SK-N-SH (cell line): Measurements from ENCODE around the gene BPIFB1. TPM values are rescaled to one million over a fixed set of nuclear protein-coding genes. Genes with fewer than 3 reads are reported as not detected.

Experiments used
- CTCF ChIA-PET: fragments of 300-600, 350-600 bp; formaldehyde crosslinking; extraction: SDS; loops from one replicate; lab custom pipeline; 2021; lab: Yijun Ruan, JAX
- POLR2A ChIA-PET: fragments of 350-600 bp; sonication (Branson Sonifier 250); formaldehyde crosslinking; extraction: SDS; loops from one replicate; lab custom pipeline; 2020; ENCODE audit warnings: antibody characterized with exemption, inconsistent platforms; lab: Yijun Ruan, JAX
- DNase-seq: peaks from one replicate; pipeline ENCODE4 v3.0.0; 2012
- H2AFZ ChIP-seq: fragments of 200-600 bp; sonication (generic); 2 replicates; pipeline ENCODE4 v1.8.1; 2016; ENCODE audit warnings: antibody characterized with exemption, mild to moderate bottlenecking, low read depth
- H3F3A ChIP-seq: fragments of 200-600 bp; sonication (generic); replicated peaks from 2 replicates; pipeline ENCODE3; 2016; ENCODE audit warnings: antibody characterized with exemption, mild to moderate bottlenecking; ENCODE audit not compliant: insufficient read depth
- H3K27ac ChIP-seq, 2 experiments: fragments of 200-500 bp in 1 of 2; fragments of 200-600 bp in 1 of 2; sonication (Bioruptor generic) in 1 of 2; sonication (generic), shearing (Covaris generic) in 1 of 2; 2 replicates each; pipeline versions ENCODE4 v1.5.1 to v1.6.1; 2014 to 2016; ENCODE audit warnings: low read depth in 2 of 2, inconsistent platforms in 1 of 2, low read length in 1 of 2, mild to moderate bottlenecking in 1 of 2, mixed read lengths in 1 of 2
- H3K27me3 ChIP-seq: fragments of 200-600 bp; sonication (generic), shearing (Covaris generic); 2 replicates; pipeline ENCODE4 v1.6.1; 2016; ENCODE audit warnings: mixed run types; ENCODE audit not compliant: insufficient read depth
- H3K36me3 ChIP-seq, 2 experiments: fragments of 200-500 bp in 1 of 2; fragments of 200-600 bp in 1 of 2; sonication (Bioruptor generic) in 1 of 2; sonication (generic) in 1 of 2; replicated peaks in 1 of 2; 2 replicates each; pipeline versions ENCODE3 to v1.5.1; 2014 to 2016; ENCODE audit warnings: low read length in 1 of 2, mild to moderate bottlenecking in 1 of 2; ENCODE audit not compliant: insufficient read depth in 2 of 2, control insufficient read depth in 1 of 2
- H3K4me1 ChIP-seq, 2 experiments: fragments of 200-500 bp in 1 of 2; fragments of 200-600 bp in 1 of 2; sonication (Bioruptor generic) in 1 of 2; sonication (generic), shearing (Covaris generic) in 1 of 2; 2 replicates each; pipeline versions ENCODE4 v1.5.1 to v1.6.1; 2014 to 2016; ENCODE audit warnings: low read depth in 1 of 2, low read length in 1 of 2, mixed run types in 1 of 2; ENCODE audit not compliant: insufficient read depth in 2 of 2, control insufficient read depth in 1 of 2
- H3K4me2 ChIP-seq: fragments of 200-600 bp; sonication (generic), shearing (Covaris generic); 2 replicates; pipeline ENCODE4 v1.6.1; 2017; ENCODE audit warnings: mixed run types
- H3K4me3 ChIP-seq, 2 experiments: fragments of 200-500 bp in 1 of 2; fragments of 200-600 bp in 1 of 2; sonication (Bioruptor generic) in 1 of 2; sonication (generic), shearing (Covaris generic) in 1 of 2; 2 replicates each; pipeline versions ENCODE4 v1.5.1 to v1.8.1; 2014 to 2016; ENCODE audit warnings: low read depth in 2 of 2, inconsistent platforms in 1 of 2, low read length in 1 of 2, mild to moderate bottlenecking in 1 of 2, mixed read lengths in 1 of 2, moderate library complexity in 1 of 2
- H3K79me2 ChIP-seq: fragments of 200-600 bp; sonication (generic); 2 replicates; pipeline ENCODE4 v1.8.1; 2017; ENCODE audit warnings: mild to moderate bottlenecking; ENCODE audit not compliant: insufficient read depth
- H3K9ac ChIP-seq: fragments of 200-600 bp; sonication (generic); 2 replicates; pipeline ENCODE4 v1.6.1; 2017; ENCODE audit warnings: mixed run types
- H3K9me2 ChIP-seq: fragments of 200-600 bp; sonication (generic); 2 replicates; pipeline ENCODE4 v1.6.1; 2017; ENCODE audit warnings: mixed run types
- H3K9me3 ChIP-seq: fragments of 200-600 bp; sonication (generic); 2 replicates; pipeline ENCODE4 v1.6.1; 2017; ENCODE audit warnings: mixed run types, mild to moderate bottlenecking, moderate library complexity
- H4K20me1 ChIP-seq: fragments of 200-600 bp; sonication (generic); 2 replicates; pipeline ENCODE4 v1.6.1; 2017; ENCODE audit warnings: mild to moderate bottlenecking, mixed run types; ENCODE audit not compliant: insufficient read depth
- CHD2 ChIP-seq: fragments of 150-350 bp; IDR thresholded peaks from 2 replicates; pipeline ENCODE4 v1.6.1; 2018; ENCODE audit warnings: low read length; ENCODE audit not compliant: partially characterized antibody
- CTCF ChIP-seq: fragments of 200-600 bp; sonication (generic); IDR thresholded peaks from 2 replicates; pipeline ENCODE4 v1.6.1; 2017; ENCODE audit warnings: antibody characterized with exemption, mild to moderate bottlenecking, moderate library complexity
- EZH2phosphoT487 ChIP-seq: fragments of 200-600 bp; sonication (generic); IDR thresholded peaks from 2 replicates; pipeline ENCODE4 v1.6.1; 2017; ENCODE audit warnings: low read depth, mixed run types, mild to moderate bottlenecking, antibody characterized with exemption, moderate library complexity, borderline replicate concordance
- FOXM1 ChIP-seq: IDR thresholded peaks from 2 replicates; pipeline ENCODE4 v1.4.0; 2012; ENCODE audit warnings: low read depth, mild to moderate bottlenecking
- GABPA ChIP-seq: IDR thresholded peaks from 2 replicates; pipeline ENCODE4 v1.4.0; 2012; ENCODE audit warnings: low read depth, mild to moderate bottlenecking
- GATA2 ChIP-seq: sonication (generic); formaldehyde crosslinking; IDR thresholded peaks from 2 replicates; pipeline ENCODE4 v1.5.0; 2020; ENCODE audit warnings: mild to moderate bottlenecking, missing genetic modification reagents
- MXI1 ChIP-seq: IDR thresholded peaks from 2 replicates; pipeline ENCODE4 v1.6.1; 2012; ENCODE audit warnings: mild to moderate bottlenecking, low read depth, low read length, improper control_type of control experiment
- NFIC ChIP-seq: IDR thresholded peaks from 2 replicates; pipeline ENCODE4 v1.4.0; 2012; ENCODE audit warnings: borderline replicate concordance
- PBX3 ChIP-seq: IDR thresholded peaks from 2 replicates; pipeline ENCODE4; 2012
- POLR2AphosphoS5 ChIP-seq: IDR thresholded peaks from 2 replicates; pipeline ENCODE4 v1.6.1; 2012; ENCODE audit warnings: low read depth, low read length
- RAD21 ChIP-seq: IDR thresholded peaks from 2 replicates; pipeline ENCODE4 v1.6.1; 2012; ENCODE audit warnings: mild to moderate bottlenecking, low read length
- RFX5 ChIP-seq: IDR thresholded peaks from 2 replicates; pipeline ENCODE4 v1.6.1; 2012; ENCODE audit warnings: mild to moderate bottlenecking, improper control_type of control experiment, low read length
- SIN3A ChIP-seq: IDR thresholded peaks from 2 replicates; pipeline ENCODE4 v1.6.1; 2012; ENCODE audit warnings: low read depth, mild to moderate bottlenecking, low read length, moderate library complexity, borderline replicate concordance
- SMC3 ChIP-seq: IDR thresholded peaks from 2 replicates; pipeline ENCODE4 v1.6.1; 2012; ENCODE audit warnings: low read depth, low read length, improper control_type of control experiment
- TEAD4 ChIP-seq: IDR thresholded peaks from 2 replicates; pipeline ENCODE4 v1.4.0; 2012; ENCODE audit warnings: mild to moderate bottlenecking, borderline replicate concordance; ENCODE audit not compliant: insufficient read depth
- USF1 ChIP-seq: IDR thresholded peaks from 2 replicates; pipeline ENCODE4 v1.4.0; 2012; ENCODE audit warnings: low read depth, borderline replicate concordance
- YY1 ChIP-seq: IDR thresholded peaks from 2 replicates; pipeline ENCODE4 v1.4.0; 2012; ENCODE audit warnings: low read depth, mild to moderate bottlenecking
- WGBS: methylation state at CpG from one replicate; pipeline ENCODE4 v1.1.6; 2017; ENCODE audit warnings: low lambda C conversion rate; 5-methylcytosine and 5-hydroxymethylcytosine counted together
- polyA plus RNA-seq, 3 experiments: library from polyadenylated mRNA; depleted of rRNA; stranded (reverse); fragments of >200 nt; gene quantifications; 2 replicates each; pipeline ENCODE4 v1.2.3, GENCODE V29; 2012

Gene BPIFB1
- polyA plus RNA-seq, 1 of the 3 experiments (the other 2 are of a cell fraction): not detected

GRCh38 chr20:33282196-33282934, 649 bp upstream of the BPIFB1 start:
- Histone ChIP-seq H3K4me3 (no peak overlapping the region), H3K4me2 (no peak overlapping the region), H3K9ac (no peak overlapping the region), H3K27ac (no peak overlapping the region), H3K9me3 (no peaks in the 10 kb centered on the region), H4K20me1 (no peaks in the 10 kb centered on the region), H3K79me2 (no peaks in the 10 kb centered on the region), H3K36me3 (no peaks in the 10 kb centered on the region), H3K4me1 (peaks cover 0 to 9% of the 10 kb centered on the region in 2 experiments; a peak in 1 of 4 replicates), H3K9me2 (no peaks in the 10 kb centered on the region), H2AFZ (no peak overlapping the region), H3F3A (no peaks in the 10 kb centered on the region), H3K27me3 (no peaks in the 10 kb centered on the region; the same call in 1 of the 2 replicates)
- ChIA-PET CTCF (interaction anchor here (0.9 to 1.4 kb wide), 5 partner anchors 9 to 337 kb away, joined by 3 to 5 read pairs (median 3); no protein-coding TSS in a partner anchor), POLR2A (no interaction called here)
- DNase-seq: no peak
- TF ChIP-seq CHD2: no peak
- TF ChIP-seq PBX3: no peak
- no peak for TF ChIP-seq GABPA
- TF ChIP-seq SIN3A: no peak
- WGBS: 60% methylated on average over 3 of the region's 8 CpGs

GRCh38 chr20:33284284-33284683, 1.3 kb downstream of the BPIFB1 start:
- ChIA-PET POLR2A (no interaction called here), CTCF (interaction anchor here (1.1 to 7.4 kb wide), 4 partner anchors 8 to 385 kb away, joined by 3 to 35 read pairs (median 5); no protein-coding TSS in a partner anchor)
- Histone ChIP-seq H3K79me2 (no peaks in the 10 kb centered on the region), H3K9ac (no peak overlapping the region), H3K36me3 (no peaks in the 10 kb centered on the region), H3K9me2 (no peaks in the 10 kb centered on the region), H3K27me3 (no peaks in the 10 kb centered on the region; the same call in 1 of the 2 replicates), H4K20me1 (no peaks in the 10 kb centered on the region), H3K9me3 (no peaks in the 10 kb centered on the region), H3K27ac (no peak overlapping the region), H3K4me2 (no peak overlapping the region), H2AFZ (no peak overlapping the region), H3K4me3 (no peak overlapping the region), H3F3A (no peaks in the 10 kb centered on the region), H3K4me1 (peaks cover 0 to 6% of the 10 kb centered on the region in 2 experiments; a peak in 1 of 4 replicates)
- TF ChIP-seq SMC3 (no peak), YY1 (no peak)
- WGBS: 28% methylated on average over 4 of the region's 4 CpGs
- peak; percentile 52 for DNase-seq

GRCh38 chr20:33284937-33285336, 1.9 kb downstream of the BPIFB1 start:
- TF ChIP-seq TEAD4 (no peak), YY1 (no peak), NFIC (no peak), GABPA (no peak), RAD21 (no peak), GATA2 (CRISPR knock-in tag) (no peak), FOXM1 (no peak), MXI1 (no peak), RFX5 (no peak), POLR2AphosphoS5 (no peak), USF1 (no peak), EZH2phosphoT487 (no peak), CTCF (no peak)

More at GRCh38 chr20:33284937-33285336, 1.9 kb downstream of the BPIFB1 start:
- no peak overlapping the region for H3K4me3 ChIP-seq
- no peak overlapping the region for H3K4me2 ChIP-seq
- H3K4me1 ChIP-seq: peaks cover 0 to 6% of the 10 kb centered on the region in 2 experiments; a peak in 1 of 4 replicates
- no peak overlapping the region for H3K9ac ChIP-seq
- ChIA-PET POLR2A (no interaction called here), CTCF (interaction anchor here (0.9 to 7.4 kb wide), 5 partner anchors 9 to 386 kb away, joined by 3 to 35 read pairs (median 6); no protein-coding TSS in a partner anchor)
- no peaks in the 10 kb centered on the region for H3F3A ChIP-seq
- no peaks in the 10 kb centered on the region; the same call in 1 of the 2 replicates for H3K27me3 ChIP-seq
- no peak overlapping the region for H2AFZ ChIP-seq
- WGBS: 35% methylated on average over 2 of the region's 2 CpGs
- H3K79me2 ChIP-seq: no peaks in the 10 kb centered on the region
- DNase-seq: no peak
- no peaks in the 10 kb centered on the region for H4K20me1 ChIP-seq
- no peak overlapping the region for H3K27ac ChIP-seq
- H3K36me3 ChIP-seq: no peaks in the 10 kb centered on the region
- no peaks in the 10 kb centered on the region for H3K9me2 ChIP-seq
- no peaks in the 10 kb centered on the region for H3K9me3 ChIP-seq
